Hematopoietic multipotent progenitor cell (in vitro differentiated cells): ENCODE results near the gene CDC42EP5. TPM values are rescaled to one million over a fixed set of nuclear protein-coding genes. Genes with fewer than 3 reads are reported as not detected.
"Not testable (repeated sequence)": the region's sequence is repeated elsewhere in the genome, so short reads cannot be mapped to it uniquely, and the experiment has no call there.

Experiments
- DNase-seq, 3 donors: peaks; one replicate each; pipeline ENCODE4 v3.0.0-alpha.2; 2011 to 2015; ENCODE audit warnings: low read depth in 2 of 3, low spot score in 2 of 3
- total RNA-seq: library from RNA; depleted of rRNA; stranded (reverse); fragments of >200 nt; gene quantifications from one replicate; pipeline ENCODE4 v1.2.3, GENCODE V29; 2012

CDC42EP5 gene
- 0.54 TPM for total RNA-seq

DNA sequence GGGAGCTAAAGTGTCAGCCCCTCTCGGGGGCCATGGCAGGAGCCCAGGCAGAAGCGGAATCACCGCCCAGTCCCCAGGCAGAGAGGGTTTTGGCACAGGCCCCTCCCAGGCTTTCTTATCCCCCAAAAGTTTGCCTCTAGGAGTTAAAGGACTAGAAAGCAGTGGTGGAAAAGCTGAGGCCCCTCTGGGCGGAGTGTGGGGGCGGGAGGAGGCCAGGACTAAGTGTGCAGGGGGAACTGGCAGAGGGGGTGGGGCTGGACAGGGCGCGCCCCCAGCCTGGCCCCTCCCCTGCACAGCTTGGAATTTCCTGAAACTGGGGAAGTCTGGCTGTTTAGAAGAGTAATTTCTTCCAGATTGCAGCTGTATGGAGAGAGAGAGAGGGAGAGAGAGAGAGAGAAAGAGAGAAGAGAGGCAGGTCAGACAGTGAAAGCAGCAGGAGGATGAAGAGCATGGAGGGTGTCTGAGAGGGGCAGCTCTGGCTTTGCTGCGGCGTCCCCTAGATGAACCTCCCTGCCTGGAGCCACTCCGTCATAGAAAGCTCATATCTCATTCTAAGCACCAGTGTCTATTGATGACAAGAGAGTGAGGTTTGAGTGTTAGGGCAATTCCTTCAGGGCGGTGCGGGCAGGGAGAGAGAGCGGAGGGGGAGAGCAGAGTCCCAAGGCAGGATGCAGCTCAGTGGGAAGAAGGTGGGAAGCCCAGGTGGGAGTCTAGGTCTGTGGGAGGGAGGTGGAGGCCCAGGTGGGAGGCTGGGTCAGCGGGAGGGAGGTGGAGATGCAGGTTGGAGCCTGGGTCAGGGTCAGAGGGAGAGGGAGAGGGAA lies at the start of gene CDC42EP5:
TSS of gene CDC42EP5 (minus strand) at position 226 of the 821 bp plus-strand sequence. CDS start 7,749 bp downstream, outside the sequence.
- peak in 2 of 3 donors; percentile 36 to 43 for DNase-seq

DNA sequence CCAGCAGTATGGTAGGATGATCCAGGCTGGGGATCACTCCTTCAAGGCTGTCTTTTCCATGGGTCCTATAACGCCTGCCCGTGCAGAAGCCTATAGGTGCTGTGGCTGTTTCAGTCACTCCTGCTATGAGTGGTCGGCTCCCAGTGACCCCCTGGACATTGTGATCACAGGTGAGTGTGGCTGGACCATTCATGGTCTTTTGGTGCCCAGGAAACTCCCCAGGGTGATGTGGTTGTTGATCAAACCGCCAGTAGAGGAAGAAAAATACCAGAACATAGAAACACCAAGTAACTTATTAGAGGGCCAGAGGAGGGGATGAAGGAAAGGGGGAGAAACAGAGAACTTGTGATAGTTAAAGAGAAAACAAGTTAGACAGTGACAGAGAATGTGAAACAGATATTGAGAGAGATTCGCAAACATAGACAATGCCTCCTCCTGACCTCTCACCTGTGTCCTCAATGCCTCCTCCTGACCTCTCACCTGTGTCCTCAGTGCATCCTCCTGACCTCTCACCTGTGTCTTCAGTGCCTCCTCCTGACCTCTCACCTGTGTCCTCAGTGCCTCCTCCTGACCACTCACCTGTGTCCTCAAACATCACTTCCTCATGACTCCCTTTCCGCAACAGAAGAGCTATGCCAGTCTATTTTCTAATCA lies 48.9 kb upstream of the CDC42EP5 start:
- no peak for DNase-seq

GRCh38 chr19:54521022-54521859 lies 48.1 kb upstream of the CDC42EP5 start:
- DNase-seq: peak in 2 of 3 donors; percentile 29 to 38

DNA sequence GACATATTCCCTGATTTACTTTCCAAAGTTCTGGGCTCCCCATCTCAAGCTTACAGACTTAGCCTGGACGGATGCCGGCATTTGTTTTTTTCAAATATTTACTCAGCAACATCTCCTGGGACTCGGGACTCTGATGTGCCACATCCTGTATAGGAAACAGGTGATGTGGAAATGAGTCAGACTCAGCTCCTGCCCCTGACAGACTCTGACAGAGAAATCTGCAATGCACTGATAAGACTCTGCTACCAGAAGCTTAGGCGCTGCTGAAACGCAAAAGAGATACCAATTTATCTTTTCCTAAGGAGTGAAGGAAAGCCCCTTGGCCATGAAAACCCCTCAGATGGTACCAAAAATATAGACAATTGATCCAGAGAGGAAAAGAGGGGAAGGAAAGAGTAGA lies 45.7 kb upstream of the CDC42EP5 start:
- DNase-seq: peak in 2 of 3 donors; percentile 90 to 93

GRCh38 chr19:54517483-54517882 lies 44.4 kb upstream of the CDC42EP5 start:
- DNase-seq: peak; percentile 9 to 85 (median 78)

- DNase-seq: no peak
Observed at GRCh38 chr19:54515156-54515555, 42.1 kb upstream of the CDC42EP5 start.

DNA sequence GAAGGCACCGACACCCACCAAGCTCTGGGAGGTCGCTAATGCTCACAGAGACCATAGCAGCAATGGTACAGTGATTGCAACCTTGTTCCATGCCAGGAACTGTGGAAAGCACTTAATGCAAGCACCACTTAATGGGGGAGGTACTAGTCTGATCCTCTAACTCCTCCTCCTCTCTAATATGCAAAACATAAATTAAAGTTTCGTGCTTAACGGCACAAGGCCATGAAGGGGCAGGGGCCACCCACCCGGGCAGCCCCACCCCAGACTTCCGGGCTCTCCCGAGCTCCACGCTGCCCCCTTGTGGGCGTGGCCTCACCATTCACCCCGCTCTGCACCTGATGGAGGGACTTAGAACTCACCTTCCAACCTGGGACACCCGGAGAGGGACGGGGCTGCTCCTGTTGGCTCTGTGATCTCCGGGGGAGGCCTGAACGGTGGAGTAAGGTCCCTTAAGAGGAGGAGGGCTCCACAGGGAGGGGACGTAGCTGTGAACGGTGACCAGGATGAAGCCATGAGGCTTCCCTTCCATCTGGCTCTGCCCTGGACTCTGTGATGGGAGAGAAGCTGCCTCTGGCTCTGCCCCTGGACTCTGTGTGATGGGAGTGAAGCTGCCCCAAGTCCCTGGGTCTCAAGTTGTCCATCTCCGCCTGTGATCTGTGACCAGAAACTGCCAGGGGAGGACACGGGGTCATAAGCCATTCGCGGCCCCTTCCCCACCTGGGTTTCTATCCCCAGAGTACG lies 36.3 kb upstream of the CDC42EP5 start:
- not testable (repeated sequence) for DNase-seq

DNA sequence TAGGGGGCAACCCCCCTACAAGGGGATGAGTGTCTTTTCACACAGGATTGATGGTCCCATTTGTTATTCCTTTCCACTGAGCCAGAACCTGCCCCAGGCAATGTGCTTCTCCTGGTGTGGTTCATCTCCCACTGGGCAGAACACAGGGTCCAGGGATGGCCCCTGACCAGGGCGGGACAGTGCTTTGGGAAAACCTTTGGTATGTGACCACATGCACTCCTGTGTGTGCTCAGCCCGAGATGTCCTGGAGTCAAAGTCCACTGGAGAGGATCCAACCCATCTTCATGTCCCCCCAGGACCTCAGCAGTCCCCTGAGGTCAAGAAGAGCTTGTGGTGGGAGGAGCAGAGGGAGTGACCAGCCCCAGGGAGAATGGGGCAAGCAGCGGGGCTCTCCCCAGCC lies 35.4 kb upstream of the CDC42EP5 start:
- not testable (repeated sequence) for DNase-seq

GRCh38 chr19:54507824-54508223 lies 34.7 kb upstream of the CDC42EP5 start:
- DNase-seq: no peak

DNA sequence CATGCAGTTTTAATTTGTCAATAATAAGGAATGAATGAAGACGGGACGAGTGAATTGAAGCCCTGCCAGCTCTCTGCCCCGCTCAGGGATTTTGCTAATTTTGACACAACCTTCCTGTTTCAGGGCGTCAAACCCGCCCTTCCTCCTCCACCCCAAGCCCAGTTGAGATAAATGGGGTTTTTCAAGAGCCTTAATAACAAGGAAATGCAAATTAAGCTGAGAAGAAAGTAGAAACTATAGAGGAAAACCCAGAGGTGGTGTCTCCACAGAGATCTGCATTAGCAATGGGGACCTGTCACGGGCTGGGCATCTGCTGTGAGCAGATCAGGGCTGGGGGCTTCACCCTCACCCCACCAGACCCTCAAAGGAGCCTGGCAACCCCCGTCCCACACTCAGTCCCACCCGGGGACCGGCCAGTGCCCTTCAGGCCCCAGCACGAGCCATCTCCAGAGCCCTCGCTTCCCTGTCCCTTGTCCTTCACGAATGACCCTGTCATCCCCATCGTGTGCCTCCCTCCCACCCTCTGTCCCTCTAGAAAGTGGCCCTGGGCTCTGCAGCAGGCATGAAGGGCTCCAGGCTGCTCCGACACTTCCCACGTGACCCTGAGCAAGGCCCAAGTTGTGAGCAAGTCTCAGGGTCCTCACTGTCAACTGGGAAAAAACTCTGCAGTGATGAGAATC lies 34.1 kb upstream of the CDC42EP5 start:
- DNase-seq: not testable (repeated sequence)

GRCh38 chr19:54506079-54506478 lies 33.0 kb upstream of the CDC42EP5 start:
- no peak for DNase-seq

GRCh38 chr19:54505542-54505941 lies 32.4 kb upstream of the CDC42EP5 start:
- DNase-seq: not testable (repeated sequence)

- no peak for DNase-seq
Observed at GRCh38 chr19:54502518-54503048, 29.5 kb upstream of the CDC42EP5 start, which contains the start of gene LAIR2. Gene LAIR2, plus strand, starts transcription at chr19:54502831. Its CDS starts 88 bp downstream, at chr19:54502919.

DNA sequence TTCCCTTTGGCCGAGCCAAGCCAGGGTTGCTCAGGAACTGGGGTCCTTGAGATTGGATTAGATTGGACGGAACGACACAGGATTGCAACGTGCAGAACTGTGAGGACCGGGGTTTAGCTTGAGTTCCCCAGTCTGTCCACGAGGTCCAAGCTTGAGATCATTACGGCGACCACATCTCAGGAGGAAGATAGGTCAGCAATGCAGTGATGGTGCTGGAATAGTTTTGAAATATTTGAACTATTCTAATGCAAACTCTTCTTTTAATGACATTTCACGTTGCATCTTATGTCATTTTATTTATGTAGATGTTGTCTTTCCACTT lies 25.3 kb upstream of the CDC42EP5 start:
- DNase-seq: not testable (repeated sequence)

DNA sequence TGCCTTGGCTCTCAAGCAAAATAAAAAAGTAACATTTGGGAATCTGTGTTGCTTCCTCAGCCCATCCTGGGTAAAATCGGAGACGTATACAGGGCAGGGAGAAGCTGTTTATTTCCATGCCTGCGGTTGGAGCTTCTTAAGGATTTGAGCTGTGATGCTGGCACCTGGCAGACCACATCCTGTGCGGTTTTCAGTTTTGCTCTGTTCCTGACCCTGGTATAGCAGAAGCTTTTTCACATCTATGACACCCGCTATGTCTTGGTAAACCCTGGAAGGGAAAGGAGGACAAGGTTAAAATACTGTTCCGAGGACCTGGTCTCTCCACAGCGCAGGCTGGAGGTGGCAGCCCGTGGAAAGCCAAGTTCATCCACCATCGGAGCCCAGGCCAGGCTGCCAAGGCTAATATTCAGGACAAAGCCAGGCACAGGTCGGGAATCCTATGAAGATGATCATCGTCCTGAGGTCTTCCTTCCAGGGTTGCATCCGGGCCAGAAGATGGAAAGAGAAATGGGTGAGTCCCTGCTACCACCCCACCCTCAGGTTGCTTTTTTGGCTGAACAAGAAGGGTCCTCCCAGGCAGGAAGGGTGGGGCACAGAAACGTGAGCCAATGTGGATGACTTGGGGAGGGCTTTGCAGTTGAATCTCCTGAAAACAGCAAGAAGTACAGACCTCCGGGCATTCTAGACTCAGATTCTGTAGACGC lies 24.8 kb upstream of the CDC42EP5 start:
- DNase-seq: peak in 1 of 3 donors; percentile 37

DNA sequence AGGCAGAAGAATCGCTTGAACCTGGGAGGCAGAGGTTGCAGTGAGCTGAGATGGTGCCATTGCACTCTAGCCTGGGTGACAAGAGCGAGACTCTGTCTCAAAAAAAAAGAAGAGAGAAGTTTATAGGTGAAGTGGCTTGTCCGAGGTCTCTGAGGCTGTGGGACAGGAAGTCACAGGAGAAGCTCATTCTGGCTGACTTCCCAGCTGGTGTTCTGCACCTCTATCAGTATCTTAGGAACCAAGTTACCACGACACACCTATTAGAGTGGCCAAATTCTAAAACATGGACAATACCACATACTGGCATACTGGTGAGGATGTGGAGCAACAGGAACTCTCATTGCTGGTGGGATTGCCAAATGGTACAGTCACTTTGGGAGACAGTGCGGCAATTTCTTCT lies 22.2 kb upstream of the CDC42EP5 start:
- not testable (repeated sequence) for DNase-seq

- no peak for DNase-seq
Observed at GRCh38 chr19:54493967-54494585, 21.0 kb upstream of the CDC42EP5 start.

GRCh38 chr19:54493056-54493455 lies 20.0 kb upstream of the CDC42EP5 start:
- DNase-seq: not testable (repeated sequence)
